ENCODE data around the gene ABI3BP.

ABI3BP gene

GRCh38 chr3:100868096-100868495 is 125.1 kb downstream of the ABI3BP start:
- no peak overlapping the region for H3K4me3 ChIP-seq (ENCODE audit: low read depth, low read length)
- TF ChIP-seq CTCF (IDR thresholded peaks at IDR 0.05; ENCODE audit: borderline replicate concordance, insufficient read depth, low read depth, low read length), result no peak

GRCh38 chr3:100865442-100865841 is 127.8 kb downstream of the ABI3BP start:
- TF ChIP-seq CTCF (IDR thresholded peaks at IDR 0.05; ENCODE audit: borderline replicate concordance, insufficient read depth, low read depth, low read length), result no peak

GRCh38 chr3:100864471-100865250 is 128.6 kb downstream of the ABI3BP start:
- no peak for TF ChIP-seq CTCF (IDR thresholded peaks at IDR 0.05; ENCODE audit: borderline replicate concordance, insufficient read depth, low read depth, low read length)
- no peak overlapping the region for H3K4me3 ChIP-seq (ENCODE audit: low read depth, low read length)

More at GRCh38 chr3:100865442-100865841, 127.8 kb downstream of the ABI3BP start:
- no peak overlapping the region for H3K4me3 ChIP-seq (ENCODE audit: low read depth, low read length)

GRCh38 chr3:100857863-100858262 is 135.4 kb downstream of the ABI3BP start:
- no peak for TF ChIP-seq CTCF (IDR thresholded peaks at IDR 0.05; ENCODE audit: borderline replicate concordance, insufficient read depth, low read depth, low read length)
- H3K4me3 ChIP-seq (ENCODE audit: low read depth, low read length), result no peak overlapping the region

GRCh38 chr3:100856821-100857220 is 136.4 kb downstream of the ABI3BP start:
- H3K4me3 ChIP-seq (ENCODE audit: low read depth, low read length), result no peak overlapping the region
- TF ChIP-seq CTCF (IDR thresholded peaks at IDR 0.05; ENCODE audit: borderline replicate concordance, insufficient read depth, low read depth, low read length), result no peak

GRCh38 chr3:100852840-100853239 is 140.4 kb downstream of the ABI3BP start:
- H3K4me3 ChIP-seq (ENCODE audit: low read depth, low read length), result no peak overlapping the region
- no peak for TF ChIP-seq CTCF (IDR thresholded peaks at IDR 0.05; ENCODE audit: borderline replicate concordance, insufficient read depth, low read depth, low read length)

- no peak overlapping the region for H3K4me3 ChIP-seq (ENCODE audit: low read depth, low read length)
- TF ChIP-seq CTCF (IDR thresholded peaks at IDR 0.05; ENCODE audit: borderline replicate concordance, insufficient read depth, low read depth, low read length), result no peak
These were observed 142.5 kb downstream of the ABI3BP start for GRCh38 chr3:100850701-100851100.
